Thymus (tissue), 14 donors: ENCODE measurements around the gene ATP1B3. TPM values are rescaled to one million over a fixed set of nuclear protein-coding genes. Genes with fewer than 3 reads are reported as not detected.
A peak's percentile ranks its signal among the peaks of the same experiment; 100 is the strongest.

ENCODE experiments used
- DNase-seq, 9 donors: peaks; one replicate each; pipeline ENCODE4 v3.0.0-alpha.2; 2013; ENCODE audit warnings: low spot score in 9 of 9, low read depth in 6 of 9, missing footprints in 1 of 9
- H3K27ac ChIP-seq, 2 donors: one replicate each; pipeline ENCODE4 v1.5.1; 2013; ENCODE audit warnings: control low read depth in 1 of 2, low read depth in 1 of 2, low read length in 1 of 2, mild to moderate bottlenecking in 1 of 2, moderate library complexity in 1 of 2
- H3K27me3 ChIP-seq, 2 donors: one replicate each; pipeline ENCODE4 v1.5.1; 2013; ENCODE audit warnings: low read length in 1 of 2; ENCODE audit not compliant: control insufficient read depth in 2 of 2, insufficient read depth in 1 of 2
- H3K36me3 ChIP-seq, 2 donors: one replicate each; pipeline ENCODE4 v1.5.1; 2013; ENCODE audit warnings: low read length in 1 of 2, mild to moderate bottlenecking in 1 of 2, moderate library complexity in 1 of 2; ENCODE audit not compliant: control insufficient read depth in 2 of 2, insufficient read depth in 2 of 2
- H3K4me1 ChIP-seq, 2 donors: one replicate each; pipeline ENCODE4 v1.5.1; 2013; ENCODE audit warnings: low read length in 2 of 2; ENCODE audit not compliant: control insufficient read depth in 2 of 2, insufficient read depth in 2 of 2
- H3K4me3 ChIP-seq, 2 donors: one replicate each; pipeline ENCODE4 v1.5.1; 2013; ENCODE audit warnings: low read length in 2 of 2, control low read depth in 1 of 2, mild to moderate bottlenecking in 1 of 2
- H3K9me3 ChIP-seq, 2 donors: one replicate each; pipeline ENCODE4 v1.5.1; 2013; ENCODE audit warnings: low read length in 1 of 2, mild to moderate bottlenecking in 1 of 2; ENCODE audit not compliant: control insufficient read depth in 2 of 2, insufficient read depth in 1 of 2
- WGBS: extraction: QIAGEN DNeasy Blood & Tissue Kit; methylation state at CpG from one replicate; pipeline ENCODE4 v1.1.7; 2013; 5-methylcytosine and 5-hydroxymethylcytosine counted together
- long read RNA-seq, 10 donors: transcript quantifications; one replicate each; lab custom pipeline, GENCODE V29; 2026
- polyA plus RNA-seq: library from polyadenylated mRNA; stranded (reverse); fragments of 200-250 nt; gene quantifications from one replicate; pipeline ENCODE4 v1.2.3, GENCODE V29; 2013
- total RNA-seq: library from RNA; stranded (reverse); fragments of 120-200 nt; gene quantifications from one replicate; pipeline ENCODE4 v1.2.4, GENCODE V29; 2013
- donor health status: healthy.

ATP1B3 gene
- 42.0 TPM for total RNA-seq
- polyA plus RNA-seq = 99.0 TPM
- long read RNA-seq, donor 1, partial matches to known transcripts = 0 of 2 reads
- long read RNA-seq, donor 1, other reads (novel, unspliced or antisense) = 0 of 2 reads
- long read RNA-seq, donor 2, transcript ATP1B3-201 (7 exons, 1,811 nt) = major isoform, 40 of 842 reads
- long read RNA-seq, donor 2, partial matches to known transcripts = 791 of 842 reads
- long read RNA-seq, donor 2, other reads (novel, unspliced or antisense) = 11 of 842 reads
- long read RNA-seq, donor 3, transcript ATP1B3-201 (7 exons, 1,811 nt) = major isoform, 61 of 275 reads
- long read RNA-seq, donor 3, partial matches to known transcripts = 207 of 275 reads
- long read RNA-seq, donor 3, other reads (novel, unspliced or antisense) = 7 of 275 reads
- long read RNA-seq, donor 4, transcript ATP1B3-201 (7 exons, 1,811 nt) = major isoform, 30 of 30 reads
- long read RNA-seq, donor 4, partial matches to known transcripts = 0 of 30 reads
- long read RNA-seq, donor 4, other reads (novel, unspliced or antisense) = 0 of 30 reads
- long read RNA-seq, donor 5, transcript ATP1B3-201 (7 exons, 1,811 nt) = major isoform, 63 of 459 reads
- long read RNA-seq, donor 5, partial matches to known transcripts = 379 of 459 reads
- long read RNA-seq, donor 5, other reads (novel, unspliced or antisense) = 16 of 459 reads
- long read RNA-seq, donor 6, transcript ATP1B3-201 (7 exons, 1,811 nt) = major isoform, 27 of 27 reads
- long read RNA-seq, donor 6, partial matches to known transcripts = 0 of 27 reads
- long read RNA-seq, donor 6, other reads (novel, unspliced or antisense) = 0 of 27 reads
- long read RNA-seq, donor 7, transcript ATP1B3-201 (7 exons, 1,811 nt) = major isoform, 41 of 359 reads
- long read RNA-seq, donor 7, partial matches to known transcripts = 290 of 359 reads
- long read RNA-seq, donor 7, other reads (novel, unspliced or antisense) = 27 of 359 reads
- long read RNA-seq, donor 8, transcript ATP1B3-201 (7 exons, 1,811 nt) = major isoform, 21 of 21 reads
- long read RNA-seq, donor 8, partial matches to known transcripts = 0 of 21 reads
- long read RNA-seq, donor 8, other reads (novel, unspliced or antisense) = 0 of 21 reads
- long read RNA-seq, donor 9, transcript ATP1B3-201 (7 exons, 1,811 nt) = major isoform, 35 of 36 reads
- long read RNA-seq, donor 9, partial matches to known transcripts = 0 of 36 reads
- long read RNA-seq, donor 9, other reads (novel, unspliced or antisense) = 0 of 36 reads
- long read RNA-seq, donor 10, transcript ATP1B3-201 (7 exons, 1,811 nt) = major isoform, 31 of 38 reads
- long read RNA-seq, donor 10, partial matches to known transcripts = 7 of 38 reads
- long read RNA-seq, donor 10, other reads (novel, unspliced or antisense) = 0 of 38 reads

DNA sequence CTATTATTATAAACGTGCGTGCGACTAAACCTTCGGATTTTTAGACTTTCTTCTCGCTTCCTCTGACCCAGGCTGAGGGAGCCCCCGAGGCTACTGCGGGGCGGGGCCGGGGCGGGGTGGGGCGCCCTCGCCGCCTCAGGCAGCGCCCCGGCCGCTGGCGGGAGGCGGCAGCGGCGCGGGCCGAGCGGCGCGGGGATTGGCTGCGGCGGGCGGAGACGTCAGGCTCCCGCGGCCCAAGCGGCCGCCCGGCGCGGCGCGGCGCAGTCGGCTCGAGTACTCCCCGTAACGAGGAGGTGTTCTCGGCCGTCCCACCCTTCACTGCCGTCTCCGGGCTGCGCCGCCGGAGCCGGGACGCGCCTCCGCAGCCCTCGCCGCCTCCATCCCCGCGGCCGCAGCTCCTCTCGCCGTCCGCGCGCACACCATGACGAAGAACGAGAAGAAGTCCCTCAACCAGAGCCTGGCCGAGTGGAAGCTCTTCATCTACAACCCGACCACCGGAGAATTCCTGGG is at the start of gene ATP1B3:
Gene ATP1B3 (plus strand): TSS at position 263 of the 510 bp plus-strand sequence. CDS start 159 bp downstream, at position 422.
- Histone ChIP-seq H3K27ac (peak within 1 kb of the TSS; percentile 91 to 97), H3K36me3 (no peaks in the 10 kb centered on the region), H3K4me3 (peak within 1 kb of the TSS; percentile 62 to 95), H3K4me1 (peaks cover 0 to 6% of the 10 kb centered on the region in 2 donors), H3K27me3 (no peaks in the 10 kb centered on the region), H3K9me3 (no peaks in the 10 kb centered on the region)
- under 1% methylated on average over 69 of the region's 69 CpGs for whole genome bisulfite sequencing
- DNase-seq = peak in 8 of 9 donors; percentile 37 to 90 (median 76)

DNA sequence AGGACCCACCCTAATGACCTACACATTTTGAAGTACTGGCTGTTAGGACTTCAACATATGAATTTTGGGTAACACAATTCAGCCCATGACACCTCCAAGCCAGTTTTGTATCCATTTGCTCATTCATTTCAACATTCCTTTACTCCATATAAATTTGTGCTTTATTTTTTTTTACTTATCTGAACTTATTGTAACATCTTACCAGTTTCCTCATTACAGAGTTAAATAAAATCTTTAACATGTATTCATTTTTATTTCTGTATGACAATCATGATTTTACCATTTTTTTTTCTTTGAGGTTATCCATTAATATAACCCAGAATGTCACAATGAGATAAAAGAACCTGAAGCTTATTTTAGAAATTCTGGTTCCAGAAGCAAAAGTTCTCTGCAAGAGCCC is 48.0 kb upstream of the ATP1B3 start:
- Histone ChIP-seq H3K36me3 (no peaks in the 10 kb centered on the region), H3K27ac (no peak overlapping the region), H3K9me3 (no peaks in the 10 kb centered on the region), H3K27me3 (no peaks in the 10 kb centered on the region), H3K4me3 (no peak overlapping the region), H3K4me1 (no peaks in the 10 kb centered on the region)
- DNase-seq = no peak

DNA sequence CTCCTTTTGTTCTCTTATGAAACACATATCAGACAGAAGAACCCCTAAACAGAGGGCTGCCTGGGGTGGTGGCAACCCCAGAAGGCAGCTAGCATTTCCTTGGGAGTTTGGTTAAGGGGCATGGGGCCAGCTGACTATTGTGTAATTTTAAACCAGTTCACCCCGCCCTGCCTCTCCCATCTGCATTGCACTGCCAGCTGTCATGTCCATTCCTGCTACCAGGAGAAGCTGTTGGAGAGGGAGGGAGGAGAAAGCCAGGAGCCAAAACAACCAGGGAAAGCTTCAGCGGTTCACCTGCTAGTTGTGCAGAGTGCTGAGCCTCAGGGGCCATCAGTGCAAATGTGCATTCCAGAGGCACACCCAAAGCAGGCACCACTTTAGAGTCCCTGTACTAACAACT is 47.6 kb upstream of the ATP1B3 start:
- Histone ChIP-seq H3K4me1 (no peaks in the 10 kb centered on the region), H3K36me3 (no peaks in the 10 kb centered on the region), H3K4me3 (no peak overlapping the region), H3K27me3 (no peaks in the 10 kb centered on the region), H3K9me3 (no peaks in the 10 kb centered on the region), H3K27ac (no peak overlapping the region)
- 90% methylated on average over 2 of the region's 2 CpGs for WGBS
- no peak for DNase-seq

DNA sequence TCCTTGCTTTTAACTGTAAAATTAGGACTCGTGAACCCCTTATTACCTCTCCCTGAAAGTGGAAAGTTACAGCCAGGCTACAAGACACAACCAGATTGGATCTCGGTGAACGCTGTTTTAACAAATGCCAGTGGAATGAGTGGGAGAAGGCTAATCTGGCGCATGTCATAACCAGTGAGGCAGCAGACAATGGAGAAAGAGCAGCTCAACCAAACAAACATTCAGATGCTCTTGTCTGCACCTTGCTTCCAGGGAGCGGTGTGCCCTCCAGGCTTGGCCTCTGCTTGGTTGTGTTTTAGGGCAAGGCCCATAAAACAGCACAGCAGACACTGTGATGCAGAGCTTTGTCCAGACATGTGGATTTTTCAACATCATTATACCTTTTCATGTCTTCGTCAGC is 45.9 kb upstream of the ATP1B3 start:
- H3K27me3 ChIP-seq = no peaks in the 10 kb centered on the region
- no peak overlapping the region for H3K4me3 ChIP-seq
- no peak for DNase-seq
- no peak overlapping the region for H3K27ac ChIP-seq
- H3K4me1 ChIP-seq = no peaks in the 10 kb centered on the region
- no peaks in the 10 kb centered on the region for H3K9me3 ChIP-seq
- WGBS = 97% methylated on average over 6 of the region's 6 CpGs
- H3K36me3 ChIP-seq = no peaks in the 10 kb centered on the region

DNA sequence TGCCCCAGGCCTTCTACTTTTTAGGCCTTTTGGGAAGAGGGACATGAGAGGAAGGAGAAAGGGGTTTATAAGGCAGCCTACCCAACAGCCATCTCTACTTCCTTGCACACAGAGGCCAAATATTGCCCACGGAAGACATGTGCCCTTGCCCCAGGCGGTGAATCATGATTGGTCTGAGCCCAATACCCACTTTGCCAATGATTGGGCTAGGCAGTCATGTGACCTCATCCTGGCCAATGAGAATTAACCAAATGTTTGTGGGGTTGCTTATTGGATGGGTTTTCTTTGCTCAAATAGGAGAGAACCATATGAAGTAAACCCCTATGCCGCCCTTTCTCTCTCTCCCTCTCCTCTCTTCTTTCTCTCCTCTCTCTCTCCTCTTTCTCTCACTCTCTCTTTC is 42.2 kb upstream of the ATP1B3 start:
- WGBS = 97% methylated on average over 3 of the region's 3 CpGs
- H3K9me3 ChIP-seq = no peaks in the 10 kb centered on the region
- H3K27me3 ChIP-seq = no peaks in the 10 kb centered on the region
- no peak overlapping the region for H3K4me3 ChIP-seq
- H3K4me1 ChIP-seq = no peaks in the 10 kb centered on the region
- H3K27ac ChIP-seq = no peak overlapping the region
- DNase-seq = no peak
- H3K36me3 ChIP-seq = no peaks in the 10 kb centered on the region

DNA sequence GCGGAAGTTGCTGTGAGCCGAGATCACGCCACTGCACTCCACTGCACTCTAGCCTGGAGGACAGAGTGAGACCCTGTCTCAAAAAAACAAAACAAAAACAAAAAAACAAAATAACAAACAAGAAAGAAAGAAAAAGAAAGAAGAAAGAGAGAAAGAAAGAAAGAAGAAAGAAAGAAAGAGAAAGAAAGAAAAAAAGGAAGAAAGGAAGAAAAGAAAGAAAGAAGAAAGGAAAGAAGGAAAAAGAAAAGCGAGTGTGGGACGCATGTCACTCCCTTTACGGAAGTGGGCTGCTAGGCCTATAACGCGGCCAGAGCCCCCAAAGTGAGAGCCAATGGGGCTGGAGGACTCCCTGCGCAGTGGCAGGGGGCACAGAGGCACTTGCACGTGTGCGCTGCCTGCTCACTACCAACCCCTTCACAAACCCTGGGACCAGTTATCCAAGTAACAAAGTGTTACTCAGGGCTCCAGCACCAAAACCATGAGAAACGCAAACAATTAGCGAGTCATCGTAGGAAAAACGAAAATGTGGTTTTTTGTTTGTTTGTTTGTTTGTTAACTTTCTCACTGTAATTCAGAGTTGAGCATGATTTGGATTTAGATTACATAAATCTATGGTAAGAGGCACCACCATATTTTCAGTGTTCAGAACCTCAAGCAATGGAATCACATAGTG is 40.8 kb upstream of the ATP1B3 start:
- no peaks in the 10 kb centered on the region for H3K27me3 ChIP-seq
- H3K27ac ChIP-seq = no peak overlapping the region
- no peaks in the 10 kb centered on the region for H3K4me1 ChIP-seq
- WGBS = 98% methylated on average over 15 of the region's 15 CpGs
- DNase-seq = no peak
- no peaks in the 10 kb centered on the region for H3K36me3 ChIP-seq
- no peaks in the 10 kb centered on the region for H3K9me3 ChIP-seq
- no peak overlapping the region for H3K4me3 ChIP-seq

DNA sequence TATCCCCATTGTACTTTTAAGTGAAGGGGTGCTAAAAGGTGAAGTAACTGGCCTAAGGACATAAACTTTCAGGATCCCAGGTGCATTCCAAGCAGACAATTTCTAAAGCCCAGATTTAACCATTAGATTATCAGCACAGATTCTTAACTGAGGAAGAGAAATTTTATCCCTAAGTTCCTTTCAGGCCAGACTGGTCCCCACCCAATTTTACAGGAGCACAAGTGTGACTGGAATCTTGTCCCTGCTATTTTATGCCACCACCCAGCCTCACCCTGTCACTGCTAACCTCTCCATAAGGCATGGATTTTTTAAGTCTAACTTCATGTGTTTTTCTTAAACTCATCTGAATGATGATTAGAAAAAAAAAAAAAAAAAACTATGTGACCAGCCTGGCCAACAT is 37.1 kb upstream of the ATP1B3 start:
- no peak for DNase-seq
- H3K36me3 ChIP-seq = no peaks in the 10 kb centered on the region
- no peaks in the 10 kb centered on the region for H3K27me3 ChIP-seq
- H3K9me3 ChIP-seq = no peaks in the 10 kb centered on the region
- no peak overlapping the region for H3K27ac ChIP-seq
- no peaks in the 10 kb centered on the region for H3K4me1 ChIP-seq
- no peak overlapping the region for H3K4me3 ChIP-seq

DNA sequence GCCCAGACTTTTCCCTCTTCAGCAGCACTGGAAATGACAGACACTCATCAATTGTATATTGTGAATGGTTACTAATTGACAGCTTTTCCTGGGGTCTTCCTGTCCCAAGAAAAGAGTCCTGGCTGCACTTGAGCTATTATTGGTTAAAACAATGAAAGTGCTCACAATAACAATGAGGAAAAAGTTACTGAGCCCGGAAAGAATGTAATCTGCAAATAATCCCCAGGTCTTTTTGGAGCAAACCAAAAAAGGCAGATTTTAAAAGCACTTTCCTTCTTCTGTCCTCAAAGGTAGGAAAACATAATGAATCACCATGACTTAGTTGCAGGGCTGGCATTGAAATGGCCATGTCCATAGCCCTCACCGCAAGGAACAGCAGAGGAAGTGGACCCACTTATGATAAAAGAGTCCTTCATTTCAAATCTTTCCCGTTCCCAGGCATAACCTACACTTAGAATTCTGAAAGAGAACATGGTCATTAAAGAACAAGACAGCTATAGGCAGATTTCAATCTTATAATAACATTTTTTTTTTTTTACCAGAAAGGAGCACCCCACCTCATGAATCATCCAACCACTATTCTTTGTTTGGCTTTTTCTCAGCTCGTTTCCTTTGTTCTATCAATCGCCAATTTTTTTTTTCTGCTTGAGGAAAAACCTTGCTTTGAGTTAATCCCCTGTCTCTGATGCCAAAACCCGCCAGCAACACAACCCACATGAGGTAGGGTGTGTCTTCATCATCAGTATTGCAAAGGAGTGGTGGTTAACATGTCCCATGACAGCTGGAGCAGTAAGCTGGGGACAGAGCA is 35.5 kb upstream of the ATP1B3 start:
- 76% methylated on average over 6 of the region's 6 CpGs for WGBS
- Histone ChIP-seq H3K4me1 (no peaks in the 10 kb centered on the region), H3K36me3 (no peaks in the 10 kb centered on the region), H3K4me3 (no peak overlapping the region), H3K27me3 (no peaks in the 10 kb centered on the region), H3K9me3 (no peaks in the 10 kb centered on the region), H3K27ac (no peak overlapping the region)
- DNase-seq = no peak
